Thyroid gland (tissue), 4 donors: Measurements from ENCODE around the gene ADGRD1. TPM values are rescaled to one million over a fixed set of nuclear protein-coding genes. Genes with fewer than 3 reads are reported as not detected.

Experiments
- DNase-seq, 2 donors: peaks; one replicate each; pipeline ENCODE4 v3.0.0-alpha.2; 2019
- H3K27ac ChIP-seq, 3 donors: fragments of 200-600 bp; sonication (generic); 1 replicate in 2 of 3; 2 replicates in 1 of 3; pipeline ENCODE4 v1.5.1; 2016 to 2019; ENCODE audit warnings: mild to moderate bottlenecking in 1 of 3, moderate library complexity in 1 of 3
- H3K27me3 ChIP-seq: fragments of 200-600 bp; sonication (generic); one replicate; pipeline ENCODE4 v1.5.1; 2019
- H3K36me3 ChIP-seq, 2 donors: fragments of 200-600 bp; sonication (generic); one replicate each; pipeline ENCODE4 v1.5.1; 2016 to 2019
- H3K4me1 ChIP-seq, 2 donors: fragments of 200-600 bp; sonication (generic); one replicate each; pipeline ENCODE4 v1.5.1; 2017 to 2019
- H3K4me3 ChIP-seq, 3 donors: fragments of 200-600 bp; sonication (generic); replicated peaks in 1 of 3; 1 replicate in 2 of 3; 2 replicates in 1 of 3; pipeline ENCODE4 v1.5.1; 2016; ENCODE audit warnings: mild to moderate bottlenecking in 1 of 3
- H3K9me3 ChIP-seq: fragments of 200-600 bp; sonication (generic); one replicate; pipeline ENCODE4 v1.5.1; 2017
- POLR2A ChIP-seq, 2 donors: fragments of 450-650 bp; IDR thresholded peaks; one replicate each; pipeline ENCODE4 v1.6.1; 2017; ENCODE audit warnings: antibody characterized with exemption in 2 of 2, mild to moderate bottlenecking in 2 of 2, moderate library complexity in 1 of 2
- WGBS, 2 donors: methylation state at CpG; one replicate each; pipeline ENCODE4 v1.1.5; 2017; 5-methylcytosine and 5-hydroxymethylcytosine counted together
- intact Hi-C: fragments of 100-400 bp; cut with DNase I; formaldehyde crosslinking; loops from one replicate; pipeline ENCODE4 v1.15.1; 2023
- total RNA-seq, 4 donors: library from RNA; depleted of rRNA; stranded (reverse); fragments of >200 nt; gene quantifications; one replicate each; pipeline ENCODE4 v1.2.3, GENCODE V29; 2016
- TF ChIP-seq, protein P1 (sequence below), 6 experiments: fragments of 200-600 bp in 3 of 6; fragments of 450-650 bp in 3 of 6; sonication (generic) in 3 of 6; IDR thresholded peaks; one replicate each; pipeline ENCODE4 v1.5.1; 2016 to 2019; ENCODE audit warnings: antibody characterized with exemption in 6 of 6, mild to moderate bottlenecking in 2 of 6, inconsistent platforms in 1 of 6, moderate library complexity in 1 of 6

The ADGRD1 gene
- total RNA-seq, 4 donors from 2014 or later, result 14.1 to 44.3 (median 24.7) TPM

- intact Hi-C loops, result no loop called here
Measured at GRCh38 chr12:131025234-131025633, 71.5 kb downstream of the ADGRD1 start.

GRCh38 chr12:131025939-131026702, 72.4 kb downstream of the ADGRD1 start:
- H3K27me3 ChIP-seq, result no peaks in the 10 kb centered on the region
- WGBS, 2 donors, result 81 to 92% methylated on average over 17 to 19 of the region's 23 CpGs
- peak overlapping the region in 2 of 3 donors; percentile 40 to 88 for H3K27ac ChIP-seq
- no peak overlapping the region for H3K4me3 ChIP-seq
- DNase-seq, result no peak
- H3K4me1 ChIP-seq, result peaks cover 10 to 37% of the 10 kb centered on the region in 2 donors
- no peaks in the 10 kb centered on the region for H3K9me3 ChIP-seq
- TF ChIP-seq, protein P1, sequence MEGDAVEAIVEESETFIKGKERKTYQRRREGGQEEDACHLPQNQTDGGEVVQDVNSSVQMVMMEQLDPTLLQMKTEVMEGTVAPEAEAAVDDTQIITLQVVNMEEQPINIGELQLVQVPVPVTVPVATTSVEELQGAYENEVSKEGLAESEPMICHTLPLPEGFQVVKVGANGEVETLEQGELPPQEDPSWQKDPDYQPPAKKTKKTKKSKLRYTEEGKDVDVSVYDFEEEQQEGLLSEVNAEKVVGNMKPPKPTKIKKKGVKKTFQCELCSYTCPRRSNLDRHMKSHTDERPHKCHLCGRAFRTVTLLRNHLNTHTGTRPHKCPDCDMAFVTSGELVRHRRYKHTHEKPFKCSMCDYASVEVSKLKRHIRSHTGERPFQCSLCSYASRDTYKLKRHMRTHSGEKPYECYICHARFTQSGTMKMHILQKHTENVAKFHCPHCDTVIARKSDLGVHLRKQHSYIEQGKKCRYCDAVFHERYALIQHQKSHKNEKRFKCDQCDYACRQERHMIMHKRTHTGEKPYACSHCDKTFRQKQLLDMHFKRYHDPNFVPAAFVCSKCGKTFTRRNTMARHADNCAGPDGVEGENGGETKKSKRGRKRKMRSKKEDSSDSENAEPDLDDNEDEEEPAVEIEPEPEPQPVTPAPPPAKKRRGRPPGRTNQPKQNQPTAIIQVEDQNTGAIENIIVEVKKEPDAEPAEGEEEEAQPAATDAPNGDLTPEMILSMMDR (IDR thresholded peaks at IDR 0.05), result no peak
- TF ChIP-seq POLR2A (IDR thresholded peaks at IDR 0.05), result no peak
- H3K36me3 ChIP-seq, result no peaks in the 10 kb centered on the region
- intact Hi-C loops, result no loop called here

More at GRCh38 chr12:131025234-131025633, 71.5 kb downstream of the ADGRD1 start:
- Histone ChIP-seq H3K27ac (peak overlapping the region; percentile 40 to 88 (median 62)), H3K4me3 (no peak overlapping the region), H3K4me1 (peaks cover 10 to 43% of the 10 kb centered on the region in 2 donors), H3K27me3 (no peaks in the 10 kb centered on the region), H3K9me3 (no peaks in the 10 kb centered on the region), H3K36me3 (no peaks in the 10 kb centered on the region)
- 37 to 45% methylated on average over 11 of the region's 11 CpGs for WGBS, 2 donors
- peak; percentile 55 to 58 for DNase-seq
- TF ChIP-seq, protein P1 (IDR thresholded peaks at IDR 0.05), result no peak
- TF ChIP-seq POLR2A (IDR thresholded peaks at IDR 0.05), result no peak

- no peak overlapping the region for H3K27ac ChIP-seq
- intact Hi-C loops, result no loop called here
- H3K9me3 ChIP-seq, result no peaks in the 10 kb centered on the region
- no peak overlapping the region for H3K4me3 ChIP-seq
- 89 to 94% methylated on average over 11 of the region's 11 CpGs for WGBS, 2 donors
- no peaks in the 10 kb centered on the region for H3K36me3 ChIP-seq
- TF ChIP-seq POLR2A (IDR thresholded peaks at IDR 0.05), result no peak
- TF ChIP-seq, protein P1 (IDR thresholded peaks at IDR 0.05), result no peak
- DNase-seq, result no peak
- H3K27me3 ChIP-seq, result no peaks in the 10 kb centered on the region
- peaks cover 10 to 37% of the 10 kb centered on the region in 2 donors for H3K4me1 ChIP-seq
Measured at GRCh38 chr12:131026754-131027153, 73.0 kb downstream of the ADGRD1 start.

- intact Hi-C loops, result no loop called here
- no peaks in the 10 kb centered on the region for H3K27me3 ChIP-seq
- no peaks in the 10 kb centered on the region for H3K36me3 ChIP-seq
- H3K4me3 ChIP-seq, result no peak overlapping the region
- TF ChIP-seq, protein P1 (IDR thresholded peaks at IDR 0.05), result no peak
- TF ChIP-seq POLR2A (IDR thresholded peaks at IDR 0.05), result no peak
- no peaks in the 10 kb centered on the region for H3K9me3 ChIP-seq
- H3K4me1 ChIP-seq, result peaks cover 10 to 37% of the 10 kb centered on the region in 2 donors
- peak overlapping the region in 1 of 3 donors; percentile 78 for H3K27ac ChIP-seq
- DNase-seq, result no peak
- WGBS, 2 donors, result 86 to 89% methylated on average over 9 of the region's 9 CpGs
Measured at GRCh38 chr12:131027264-131027663, 73.6 kb downstream of the ADGRD1 start.

- no peaks in the 10 kb centered on the region for H3K27me3 ChIP-seq
- DNase-seq, result no peak
- H3K4me1 ChIP-seq, result peaks cover 10 to 37% of the 10 kb centered on the region in 2 donors
- no peak overlapping the region for H3K4me3 ChIP-seq
- TF ChIP-seq, protein P1 (IDR thresholded peaks at IDR 0.05), result no peak
- peak in 1 of 2 donors; percentile 15 for TF ChIP-seq POLR2A (IDR thresholded peaks at IDR 0.05)
- WGBS, 2 donors, result 78 to 81% methylated on average over 20 of the region's 20 CpGs
- H3K9me3 ChIP-seq, result no peaks in the 10 kb centered on the region
- no peaks in the 10 kb centered on the region for H3K36me3 ChIP-seq
- intact Hi-C loops, result no loop called here
- peak overlapping the region; percentile 40 to 78 (median 56) for H3K27ac ChIP-seq
Measured at GRCh38 chr12:131027876-131028586, 74.3 kb downstream of the ADGRD1 start.
